Measurements from ENCODE around the gene USO1. TPM values are rescaled to one million over a fixed set of nuclear protein-coding genes. Genes with fewer than 3 reads are reported as not detected.
A peak's percentile ranks its signal among the peaks of the same experiment; 100 is the strongest.
"Not testable (repeated sequence)": the region's sequence is repeated elsewhere in the genome, so short reads cannot be mapped to it uniquely, and the experiment has no call there.

USO1 gene
- total RNA-seq, 1 experiment from 2014 or later, result 28.1 TPM

GRCh38 chr4:75708218-75708691, 16.1 kb upstream of the USO1 start:
- in situ Hi-C loops (cut with HindIII; ENCODE audit: low pct_unique_long_range_greater_than_20kb, low sequenced_read_pairs), result no loop called here
- peak; percentile 8 for DNase-seq (ENCODE audit: low read depth)

DNA sequence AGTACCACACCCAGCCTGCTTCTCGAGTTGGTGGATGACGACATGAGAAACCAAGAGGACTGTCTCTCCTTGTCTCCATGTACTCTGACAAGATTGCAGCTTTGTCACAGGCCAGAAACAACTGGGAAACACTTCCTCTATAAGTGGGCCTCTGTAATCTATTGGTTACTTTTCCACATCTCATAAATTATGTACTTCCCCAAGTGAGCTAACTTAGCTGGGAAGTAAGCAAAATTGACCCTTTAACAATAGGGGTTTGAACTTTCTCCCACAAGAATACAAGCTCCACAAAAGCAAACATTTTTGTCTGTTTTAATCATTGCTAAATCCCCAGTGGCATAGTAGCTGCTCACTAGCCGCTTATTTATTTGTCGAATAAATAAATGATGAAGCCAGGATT, 14.1 kb upstream of the USO1 start:
- DNase-seq (ENCODE audit: low read depth), result no peak
- in situ Hi-C loops (cut with HindIII; ENCODE audit: low pct_unique_long_range_greater_than_20kb, low sequenced_read_pairs), result no loop called here

DNA sequence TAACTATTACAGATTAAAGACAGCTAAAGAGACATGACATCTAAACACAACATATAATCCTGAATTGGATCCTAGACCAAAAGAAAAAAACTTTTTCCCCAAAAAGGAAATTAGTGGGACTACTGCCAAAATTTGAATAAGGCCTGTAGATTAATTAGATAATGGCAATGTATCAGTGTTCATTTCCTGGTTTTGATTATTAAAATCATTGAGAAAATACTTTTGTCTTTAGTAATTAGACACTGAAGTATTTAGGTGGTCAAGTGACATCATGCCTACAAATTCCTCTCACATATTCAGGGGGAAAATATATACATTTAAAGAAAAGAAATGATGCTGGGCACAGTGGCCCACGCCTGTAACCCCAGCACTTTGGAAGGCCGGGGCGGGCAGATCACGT, 10.4 kb upstream of the USO1 start:
- no peak for DNase-seq (ENCODE audit: low read depth)
- in situ Hi-C loops (cut with HindIII; ENCODE audit: low pct_unique_long_range_greater_than_20kb, low sequenced_read_pairs), result no loop called here

- in situ Hi-C loops (cut with HindIII; ENCODE audit: low pct_unique_long_range_greater_than_20kb, low sequenced_read_pairs), result no loop called here
- DNase-seq (ENCODE audit: low read depth), result no peak
Observed at GRCh38 chr4:75714704-75715103, 9.7 kb upstream of the USO1 start.

GRCh38 chr4:75715105-75715799, 9.1 kb upstream of the USO1 start:
- DNase-seq (ENCODE audit: low read depth), result no peak
- in situ Hi-C loops (cut with HindIII; ENCODE audit: low pct_unique_long_range_greater_than_20kb, low sequenced_read_pairs), result no loop called here

- in situ Hi-C loops (cut with HindIII; ENCODE audit: low pct_unique_long_range_greater_than_20kb, low sequenced_read_pairs), result not testable (repeated sequence)
Observed at GRCh38 chr4:75716054-75716453, 8.3 kb upstream of the USO1 start.

DNA sequence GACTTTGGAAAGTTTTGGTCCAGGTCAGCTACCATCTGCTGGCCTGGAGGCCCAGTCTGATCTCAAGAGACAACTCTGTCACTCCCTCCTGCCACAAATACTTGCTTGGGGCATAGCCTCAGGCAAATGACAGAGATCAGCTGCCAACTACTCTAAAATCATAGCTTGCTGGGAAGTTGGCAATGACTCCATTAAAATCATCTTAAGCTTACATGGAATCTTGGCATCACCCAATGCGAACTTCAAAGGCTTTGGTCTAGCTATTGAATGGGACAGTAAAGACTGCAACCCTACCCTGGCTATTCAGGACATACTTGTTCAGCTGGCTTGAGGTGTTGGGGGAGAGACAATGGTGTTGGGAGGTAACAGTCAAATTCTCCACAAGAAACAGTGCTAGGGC, 7.0 kb upstream of the USO1 start:
- DNase-seq (ENCODE audit: low read depth), result no peak
- in situ Hi-C loops (cut with HindIII; ENCODE audit: low pct_unique_long_range_greater_than_20kb, low sequenced_read_pairs), result no loop called here

More at GRCh38 chr4:75716054-75716453, 8.3 kb upstream of the USO1 start:
- DNase-seq (ENCODE audit: low read depth), result not testable (repeated sequence)

GRCh38 chr4:75718529-75718928, 5.8 kb upstream of the USO1 start:
- in situ Hi-C loops (cut with HindIII; ENCODE audit: low pct_unique_long_range_greater_than_20kb, low sequenced_read_pairs), result no loop called here
- DNase-seq (ENCODE audit: low read depth), result no peak

- DNase-seq (ENCODE audit: low read depth), result no peak
- in situ Hi-C loops (cut with HindIII; ENCODE audit: low pct_unique_long_range_greater_than_20kb, low sequenced_read_pairs), result no loop called here
Observed at GRCh38 chr4:75722417-75722816, 2.0 kb upstream of the USO1 start.

GRCh38 chr4:75723163-75724065, 963 bp upstream of the USO1 start:
- DNase-seq (ENCODE audit: low read depth), result no peak
- in situ Hi-C loops (cut with HindIII; ENCODE audit: low pct_unique_long_range_greater_than_20kb, low sequenced_read_pairs), result no loop called here

DNA sequence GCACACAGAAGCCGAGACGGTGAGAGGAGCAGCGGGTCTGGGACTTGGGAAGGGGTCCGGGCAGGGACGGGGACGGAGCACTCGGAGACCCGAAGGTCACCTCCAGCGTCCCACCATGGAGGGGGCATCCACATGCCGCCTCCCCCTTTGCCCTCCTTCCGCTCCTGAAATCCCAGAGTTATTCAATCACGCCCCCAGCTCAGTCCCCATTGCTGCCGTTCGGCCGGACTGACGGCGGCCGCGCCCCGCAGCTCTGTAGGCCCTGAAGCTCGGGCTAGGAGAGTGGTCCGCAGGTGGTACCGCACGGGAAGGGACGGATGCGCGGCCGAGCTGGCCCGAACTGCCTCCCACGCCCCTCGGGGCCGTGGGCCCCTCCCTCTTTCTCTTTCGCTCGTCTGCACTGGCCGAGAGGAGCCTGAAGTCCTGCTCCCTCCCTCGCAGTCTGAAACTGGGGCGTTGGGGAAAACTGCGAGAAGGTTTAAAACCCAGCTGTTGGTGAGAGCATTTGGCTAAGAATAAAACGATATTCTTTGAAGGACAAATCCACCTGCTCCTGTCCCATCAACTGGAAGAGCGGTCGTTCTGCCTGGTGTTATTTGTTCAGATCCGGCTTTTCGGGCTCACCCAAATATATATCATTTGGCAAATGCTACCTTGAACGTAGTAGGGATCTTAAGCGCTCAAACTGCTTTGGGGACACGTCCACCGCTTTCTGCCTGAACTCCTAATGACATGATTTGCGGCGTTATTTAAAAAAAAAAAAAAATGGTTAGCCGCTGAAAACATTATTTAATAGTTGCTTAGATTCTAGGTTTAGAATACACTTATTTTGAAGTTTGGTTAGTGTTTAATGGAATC, 719 bp downstream of the USO1 start:
- in situ Hi-C loops (cut with HindIII; ENCODE audit: low pct_unique_long_range_greater_than_20kb, low sequenced_read_pairs), result no loop called here
- peak; percentile 75 for DNase-seq (ENCODE audit: low read depth)

- in situ Hi-C loops (cut with HindIII; ENCODE audit: low pct_unique_long_range_greater_than_20kb, low sequenced_read_pairs), result not testable (repeated sequence)
- peak; percentile 14 for DNase-seq (ENCODE audit: low read depth)
Observed at GRCh38 chr4:75725942-75726538, 1.7 kb downstream of the USO1 start.

GRCh38 chr4:75726577-75726976, 2.2 kb downstream of the USO1 start:
- DNase-seq (ENCODE audit: low read depth), result peak; percentile 18
- in situ Hi-C loops (cut with HindIII; ENCODE audit: low pct_unique_long_range_greater_than_20kb, low sequenced_read_pairs), result no loop called here

DNA sequence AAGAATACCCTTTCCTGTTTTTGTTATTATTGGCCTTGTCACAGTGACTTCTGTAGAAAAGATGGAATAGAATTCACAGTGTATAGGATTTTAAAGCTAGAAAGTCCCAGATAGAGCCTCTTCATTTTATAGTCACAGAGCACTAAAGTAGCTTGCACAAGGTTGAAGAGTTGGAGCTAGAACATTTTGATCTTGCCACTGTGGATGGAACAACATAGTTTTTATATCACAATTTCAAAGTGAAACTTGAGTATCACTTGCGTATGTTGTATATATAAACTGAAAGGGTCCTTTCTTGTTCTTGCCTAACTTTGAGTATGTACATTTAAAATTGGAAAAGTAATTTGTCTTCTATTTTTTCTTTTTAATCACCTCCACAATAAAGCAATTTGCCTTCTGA, 2.7 kb downstream of the USO1 start:
- no peak for DNase-seq (ENCODE audit: low read depth)
- in situ Hi-C loops (cut with HindIII; ENCODE audit: low pct_unique_long_range_greater_than_20kb, low sequenced_read_pairs), result no loop called here

DNA sequence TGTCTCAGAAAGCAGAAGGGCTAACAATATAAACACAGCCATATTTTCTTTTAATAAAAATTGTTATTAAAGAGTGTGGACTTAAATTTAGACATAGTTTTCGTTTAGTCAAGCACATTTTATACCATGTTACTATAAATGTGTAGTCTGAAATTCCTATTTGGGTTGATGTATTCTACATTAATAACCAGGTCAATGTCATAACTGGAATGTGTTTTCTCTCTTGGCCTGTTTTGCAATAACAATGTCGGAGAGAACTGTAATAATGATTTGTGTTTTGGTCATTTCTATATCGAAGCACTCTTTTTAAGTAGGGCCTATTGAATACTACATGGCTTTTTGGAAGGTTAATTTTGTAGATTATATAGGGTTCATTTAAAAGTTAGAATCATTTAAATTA, 5.5 kb downstream of the USO1 start:
- DNase-seq (ENCODE audit: low read depth), result no peak
- in situ Hi-C loops (cut with HindIII; ENCODE audit: low pct_unique_long_range_greater_than_20kb, low sequenced_read_pairs), result no loop called here

GRCh38 chr4:75733369-75733768, 9.0 kb downstream of the USO1 start:
- in situ Hi-C loops (cut with HindIII; ENCODE audit: low pct_unique_long_range_greater_than_20kb, low sequenced_read_pairs), result no loop called here
- no peak for DNase-seq (ENCODE audit: low read depth)

GRCh38 chr4:75735525-75735924, 11.1 kb downstream of the USO1 start:
- DNase-seq (ENCODE audit: low read depth), result no peak
- in situ Hi-C loops (cut with HindIII; ENCODE audit: low pct_unique_long_range_greater_than_20kb, low sequenced_read_pairs), result no loop called here

- DNase-seq (ENCODE audit: low read depth), result no peak
- in situ Hi-C loops (cut with HindIII; ENCODE audit: low pct_unique_long_range_greater_than_20kb, low sequenced_read_pairs), result no loop called here
Observed at GRCh38 chr4:75736862-75737261, 12.5 kb downstream of the USO1 start.
